Activated T-helper 2 cell treated with anti-CD3 and anti-CD28 coated beads, Interferon-gamma antibody, Interleukin-2, Interleukin-4, amounts not matched to agents 10 μg/mL and 5 μg/mL and 100 μg/mL, durations not matched to agents 14 hours and 24 hours and 36 hours (primary cell): ENCODE measurements around the gene ECT2L. TPM values are rescaled to one million over a fixed set of nuclear protein-coding genes. Genes with fewer than 3 reads are reported as not detected.

ENCODE experiments used
- DNase-seq: peaks from one replicate; pipeline ENCODE4 v3.0.0; 2021; ENCODE audit warnings: low spot score
- H3K27ac Mint-ChIP-seq: one replicate; pipeline ENCODE4 v1.8.0; 2021; ENCODE audit warnings: mixed read lengths
- H3K27me3 Mint-ChIP-seq: one replicate; pipeline ENCODE4 v1.8.0; 2021; ENCODE audit warnings: low read depth, mixed read lengths
- H3K36me3 Mint-ChIP-seq: one replicate; pipeline ENCODE4 v1.8.0; 2021; ENCODE audit warnings: low read depth, mixed read lengths
- H3K4me1 Mint-ChIP-seq: one replicate; pipeline ENCODE4 v1.8.0; 2021; ENCODE audit warnings: low read depth, mixed read lengths
- H3K4me3 Mint-ChIP-seq: one replicate; pipeline ENCODE4 v1.8.0; 2021; ENCODE audit warnings: low read depth, mild to moderate bottlenecking, moderate library complexity, mixed read lengths
- H3K9me3 Mint-ChIP-seq: one replicate; pipeline ENCODE4 v1.8.0; 2021; ENCODE audit warnings: mixed read lengths
- intact Hi-C: fragments of 100-400 bp; cut with micrococcal nuclease; formaldehyde crosslinking; loops from one replicate; pipeline ENCODE4 v1.15.1; 2023
- total RNA-seq: library from RNA; stranded (reverse); gene quantifications from 2 replicates; pipeline ENCODE4 v1.2.3, GENCODE V29; 2022

Gene ECT2L
- total RNA-seq, 1 donor from 2014 or later = not detected

DNA sequence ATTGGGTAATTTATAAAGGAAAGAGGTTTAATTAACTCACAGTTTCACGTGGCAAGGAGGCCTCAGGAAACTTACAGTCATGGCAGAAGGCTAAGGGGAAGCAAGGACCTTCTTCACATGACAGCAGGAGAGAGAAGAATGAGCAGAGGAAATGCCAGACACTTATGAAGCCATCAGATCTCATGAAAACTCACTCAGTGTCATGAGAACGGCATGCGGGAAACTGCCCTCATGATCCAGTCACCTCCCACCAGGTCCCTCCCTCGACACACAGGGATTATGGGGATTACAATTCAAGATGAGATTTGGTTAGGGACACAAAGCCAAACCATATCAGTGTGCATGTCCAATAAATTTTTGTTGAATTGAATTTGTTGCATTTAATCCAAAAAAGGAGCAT is 52.0 kb downstream of the ECT2L start:
- H3K9me3 Mint-ChIP-seq = no peaks in the 10 kb centered on the region
- no peaks in the 10 kb centered on the region for H3K36me3 Mint-ChIP-seq
- DNase-seq = no peak
- no peaks in the 10 kb centered on the region for H3K4me1 Mint-ChIP-seq
- H3K4me3 Mint-ChIP-seq = no peak overlapping the region
- intact Hi-C loops = no loop called here
- H3K27me3 Mint-ChIP-seq = no peaks in the 10 kb centered on the region
- H3K27ac Mint-ChIP-seq = no peak overlapping the region

DNA sequence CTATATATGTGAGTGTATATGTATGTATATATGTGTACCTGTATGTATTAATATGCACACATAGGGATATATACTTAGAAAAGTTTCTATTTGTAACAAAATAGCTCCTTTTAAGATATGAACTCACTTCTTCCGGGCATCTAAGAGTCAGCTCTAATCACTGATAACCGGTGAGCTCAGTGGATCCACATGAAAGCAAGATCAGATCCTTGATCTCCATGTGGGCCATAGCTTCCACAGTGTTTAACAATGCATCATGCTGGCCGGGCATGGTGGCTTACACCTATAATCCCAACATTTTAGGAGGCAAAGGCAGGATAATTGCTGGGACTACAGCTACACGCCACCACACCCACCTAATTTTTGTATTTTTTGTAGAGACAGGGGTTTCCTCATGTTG is 52.6 kb downstream of the ECT2L start:
- Mint-ChIP-seq H3K9me3 (no peaks in the 10 kb centered on the region), H3K4me3 (no peak overlapping the region), H3K36me3 (no peaks in the 10 kb centered on the region), H3K4me1 (no peaks in the 10 kb centered on the region), H3K27me3 (no peaks in the 10 kb centered on the region), H3K27ac (no peak overlapping the region)
- intact Hi-C loops = no loop called here
- DNase-seq = no peak

DNA sequence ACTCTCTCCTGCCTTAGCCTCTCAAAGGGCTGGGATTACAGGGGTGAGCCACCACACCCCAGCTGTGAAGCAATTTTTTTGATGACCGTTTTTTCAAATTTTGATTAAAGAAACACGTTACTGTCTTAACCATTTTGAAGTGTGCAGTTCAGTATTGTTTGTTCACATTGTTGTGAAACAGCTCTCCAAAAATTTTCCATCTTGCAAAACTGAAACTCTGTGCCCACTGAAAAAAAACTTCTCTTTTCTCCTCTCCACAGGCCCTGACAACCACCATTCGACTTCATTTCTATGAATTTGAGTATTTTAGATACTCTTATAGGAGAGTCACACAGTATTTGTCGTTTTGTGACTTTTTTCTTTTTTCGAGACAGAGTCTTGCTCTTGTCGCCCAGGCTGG is 53.9 kb downstream of the ECT2L start:
- no peaks in the 10 kb centered on the region for H3K9me3 Mint-ChIP-seq
- no peak overlapping the region for H3K27ac Mint-ChIP-seq
- H3K27me3 Mint-ChIP-seq = peaks cover 2% of the 10 kb centered on the region
- intact Hi-C loops = no loop called here
- no peak overlapping the region for H3K4me3 Mint-ChIP-seq
- no peaks in the 10 kb centered on the region for H3K36me3 Mint-ChIP-seq
- DNase-seq = no peak
- no peaks in the 10 kb centered on the region for H3K4me1 Mint-ChIP-seq

GRCh38 chr6:138856654-138857053 is 60.8 kb downstream of the ECT2L start:
- Mint-ChIP-seq H3K36me3 (no peaks in the 10 kb centered on the region), H3K27ac (no peak overlapping the region), H3K9me3 (no peaks in the 10 kb centered on the region), H3K27me3 (peaks cover 5% of the 10 kb centered on the region), H3K4me1 (no peaks in the 10 kb centered on the region), H3K4me3 (no peak overlapping the region)
- no peak for DNase-seq
- intact Hi-C loops = no loop called here

- DNase-seq = no peak
- Mint-ChIP-seq H3K27ac (no peak overlapping the region), H3K9me3 (no peaks in the 10 kb centered on the region), H3K4me3 (no peak overlapping the region), H3K27me3 (peaks cover 11% of the 10 kb centered on the region), H3K4me1 (no peaks in the 10 kb centered on the region), H3K36me3 (no peaks in the 10 kb centered on the region)
- intact Hi-C loops = no loop called here
These were observed 61.9 kb downstream of the ECT2L start for GRCh38 chr6:138857775-138858174.

- Mint-ChIP-seq H3K27me3 (peaks cover 8% of the 10 kb centered on the region), H3K27ac (no peak overlapping the region), H3K4me1 (no peaks in the 10 kb centered on the region), H3K4me3 (no peak overlapping the region), H3K9me3 (no peaks in the 10 kb centered on the region), H3K36me3 (no peaks in the 10 kb centered on the region)
- intact Hi-C loops = no loop called here
- DNase-seq = no peak
These were observed 66.6 kb downstream of the ECT2L start for GRCh38 chr6:138862456-138862855.

DNA sequence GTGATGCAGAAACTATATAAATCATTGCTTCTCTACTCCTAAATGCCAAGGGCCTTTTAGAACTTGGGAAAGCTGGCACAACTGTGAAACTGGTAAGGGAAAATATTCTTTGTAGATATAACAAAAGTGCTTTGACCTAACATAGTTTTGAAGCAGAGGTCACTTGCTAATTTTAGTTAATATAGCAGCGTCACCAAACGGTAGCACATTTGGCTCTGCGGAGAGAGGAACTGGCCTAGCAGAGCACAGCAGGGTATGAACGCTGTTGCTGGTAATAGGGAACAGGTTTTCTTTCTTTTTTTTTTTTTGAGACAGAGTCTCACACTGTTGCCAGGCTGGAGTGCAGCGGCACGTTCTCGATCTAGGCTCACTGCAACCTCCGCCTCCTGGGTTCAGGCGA is 67.4 kb downstream of the ECT2L start:
- DNase-seq = no peak
- Mint-ChIP-seq H3K27ac (no peak overlapping the region), H3K9me3 (no peaks in the 10 kb centered on the region), H3K36me3 (no peaks in the 10 kb centered on the region), H3K4me3 (no peak overlapping the region), H3K27me3 (peaks cover 5% of the 10 kb centered on the region), H3K4me1 (no peaks in the 10 kb centered on the region)
- intact Hi-C loops = no loop called here

- Mint-ChIP-seq H3K4me3 (no peak overlapping the region), H3K9me3 (no peaks in the 10 kb centered on the region), H3K36me3 (no peaks in the 10 kb centered on the region), H3K27me3 (peaks cover 5% of the 10 kb centered on the region), H3K27ac (no peak overlapping the region), H3K4me1 (no peaks in the 10 kb centered on the region)
- intact Hi-C loops = no loop called here
- no peak for DNase-seq
These were observed 68.5 kb downstream of the ECT2L start for GRCh38 chr6:138864343-138864890.

DNA sequence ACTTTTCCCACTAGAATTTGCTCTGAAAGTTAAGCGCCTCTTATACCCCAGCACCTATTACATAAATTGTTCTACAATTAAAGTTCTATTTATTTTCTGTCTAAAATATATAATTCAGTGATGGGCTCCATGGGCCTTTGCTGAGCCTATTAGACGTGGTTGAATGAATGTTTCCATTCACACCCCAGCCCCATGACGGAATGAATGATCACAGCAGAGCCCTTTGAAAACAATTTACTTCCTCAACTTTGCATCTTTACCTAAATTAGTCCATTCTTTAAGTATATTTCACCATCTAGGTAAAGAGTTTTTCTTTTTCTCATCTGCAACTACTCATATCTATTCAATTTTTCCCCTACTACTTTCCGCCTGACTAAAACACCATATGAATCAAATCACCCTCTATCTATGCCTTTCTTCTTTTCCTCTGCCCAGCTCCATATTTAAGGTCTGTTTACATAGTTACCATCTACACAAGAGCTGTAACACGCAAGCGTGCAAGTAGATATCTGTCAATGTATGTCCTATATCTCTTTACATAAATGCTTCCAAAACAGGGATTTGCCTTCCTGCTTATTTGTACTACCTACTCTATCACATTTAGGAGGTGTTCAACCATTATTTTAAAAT is 69.7 kb downstream of the ECT2L start:
- intact Hi-C loops = no loop called here
- DNase-seq = no peak
- Mint-ChIP-seq H3K27ac (no peak overlapping the region), H3K9me3 (no peaks in the 10 kb centered on the region), H3K4me1 (peaks cover 6% of the 10 kb centered on the region), H3K36me3 (no peaks in the 10 kb centered on the region), H3K27me3 (peaks cover 5% of the 10 kb centered on the region), H3K4me3 (no peak overlapping the region)

GRCh38 chr6:138868181-138868580 is 72.3 kb downstream of the ECT2L start:
- Mint-ChIP-seq H3K27ac (no peak overlapping the region), H3K4me3 (no peak overlapping the region), H3K27me3 (no peaks in the 10 kb centered on the region), H3K9me3 (no peaks in the 10 kb centered on the region), H3K4me1 (peaks cover 6% of the 10 kb centered on the region), H3K36me3 (no peaks in the 10 kb centered on the region)
- intact Hi-C loops = no loop called here
- no peak for DNase-seq

DNA sequence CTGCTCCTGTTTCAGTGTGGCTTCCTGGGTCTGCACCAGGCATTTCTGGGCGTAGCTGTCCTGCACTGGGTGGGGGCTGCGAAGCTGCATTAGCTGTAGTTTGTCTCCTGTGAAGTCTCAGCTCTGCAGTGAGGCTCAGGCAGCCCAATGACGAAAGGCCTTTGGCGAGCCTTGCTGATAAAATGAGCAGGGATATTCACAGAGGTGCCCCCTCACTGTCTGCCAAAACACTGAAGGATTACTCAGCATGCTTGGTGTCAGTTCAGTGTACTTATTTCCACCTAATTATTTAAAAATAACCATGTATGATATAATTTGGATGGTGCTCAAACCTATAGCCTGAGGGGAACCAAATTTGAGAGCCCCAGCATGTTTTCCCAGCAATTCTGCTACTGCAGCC is 73.5 kb downstream of the ECT2L start:
- DNase-seq = no peak
- H3K27me3 Mint-ChIP-seq = no peaks in the 10 kb centered on the region

GRCh38 chr6:138873191-138873590 is 77.3 kb downstream of the ECT2L start:
- Mint-ChIP-seq H3K27ac (no peak overlapping the region), H3K27me3 (no peaks in the 10 kb centered on the region), H3K9me3 (no peaks in the 10 kb centered on the region), H3K36me3 (no peaks in the 10 kb centered on the region), H3K4me1 (peaks cover 6% of the 10 kb centered on the region), H3K4me3 (no peak overlapping the region)
- no peak for DNase-seq
- intact Hi-C loops = loop anchor here (5.0 kb wide), 1 partner anchor 56 kb away; no protein-coding TSS in a partner anchor

More for the DNA sequence above, 73.5 kb downstream of the ECT2L start:
- Mint-ChIP-seq H3K36me3 (no peaks in the 10 kb centered on the region), H3K9me3 (no peaks in the 10 kb centered on the region), H3K4me3 (no peak overlapping the region), H3K27ac (no peak overlapping the region), H3K4me1 (peaks cover 6% of the 10 kb centered on the region)
- intact Hi-C loops = no loop called here

- intact Hi-C loops = no loop called here
- Mint-ChIP-seq H3K4me1 (no peaks in the 10 kb centered on the region), H3K36me3 (no peaks in the 10 kb centered on the region), H3K4me3 (no peak overlapping the region), H3K9me3 (no peaks in the 10 kb centered on the region), H3K27me3 (no peaks in the 10 kb centered on the region), H3K27ac (peak overlapping the region; percentile 45)
- no peak for DNase-seq
These were observed 86.6 kb downstream of the ECT2L start for GRCh38 chr6:138882369-138883017.
